ENCODE data around the gene SSBP2. TPM values are rescaled to one million over a fixed set of nuclear protein-coding genes. Genes with fewer than 3 reads are reported as not detected.

SSBP2 gene
- total and polyA plus RNA-seq, 2 donors (not counting 3 experiments of a cell fraction or from before 2014, with no cell fraction given): 9.6 to 11.5 TPM

DNA sequence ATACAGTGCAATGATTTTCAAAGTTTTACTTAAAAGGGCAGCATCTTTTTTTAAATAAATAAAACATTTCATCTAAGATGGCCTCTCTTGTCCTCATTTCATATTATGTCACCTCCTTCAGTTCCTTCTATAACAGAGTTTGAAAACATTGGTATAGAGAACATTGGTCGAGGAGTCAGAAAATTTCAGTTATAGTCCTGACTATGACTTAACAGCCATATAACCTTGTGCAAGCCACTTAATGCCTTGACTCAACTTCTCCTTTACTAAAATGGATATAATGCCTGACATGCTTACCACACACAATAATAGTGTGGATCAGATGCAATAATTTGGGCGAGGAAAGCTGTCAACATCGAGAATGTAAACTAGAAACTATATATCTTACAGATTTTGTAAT lies 22.6 kb downstream of the SSBP2 start:
- Histone ChIP-seq H3K9me1 (replicated peaks; ENCODE audit: control insufficient read depth, extremely low read depth, insufficient read depth, low read length) (no peaks in the 10 kb centered on the region), H3K4me2 (ENCODE audit: insufficient read depth, low read length) (no peak overlapping the region), H3K9me3 (replicated peaks; ENCODE audit: control insufficient read depth, insufficient read depth, low read length) (no peaks in the 10 kb centered on the region), H3K4me1 (ENCODE audit: control insufficient read depth, extremely low read depth, insufficient read depth, low read length) (no peaks in the 10 kb centered on the region), H3K27me3 (ENCODE audit: control insufficient read depth in 2 of 2, insufficient read depth in 2 of 2, low read length in 2 of 2) (no peaks in the 10 kb centered on the region), H3K79me2 (ENCODE audit: control insufficient read depth, insufficient read depth, low read length) (no peaks in the 10 kb centered on the region), H3K36me3 (ENCODE audit: control insufficient read depth in 2 of 2, extremely low read depth in 1 of 2, insufficient read depth in 2 of 2, low read length in 2 of 2) (no peaks in the 10 kb centered on the region), H3K9ac (replicated peaks; ENCODE audit: extremely low read depth, insufficient read depth, low read length) (no peak overlapping the region), H3K27ac (ENCODE audit: insufficient read depth, low read depth, low read length) (no peak overlapping the region), H4K20me1 (replicated peaks; ENCODE audit: control insufficient read depth, extremely low read depth, insufficient read depth, low read length) (no peaks in the 10 kb centered on the region), H3K4me3 (replicated peaks in 1 of 3; ENCODE audit: insufficient read depth in 1 of 3, low read depth in 1 of 3, low read length in 3 of 3) (no peak overlapping the region), H2AFZ (ENCODE audit: low read depth, low read length) (no peak overlapping the region)
- ChIA-PET CTCF (no interaction called here), POLR2A (no interaction called here)
- intact Hi-C loops (cut with micrococcal nuclease) (loop anchor here (1.0 kb wide), 1 partner anchor 25 kb away; no protein-coding TSS in a partner anchor), dilution Hi-C loops (cut with MboI; ENCODE audit: extremely low pct_ligation_motif_present, low sequenced_read_pairs) (no loop called here)
- TF ChIP-seq EZH2 (IDR thresholded peaks at IDR 0.05; ENCODE audit: borderline replicate concordance, low read depth, low read length, severe bottlenecking): no peak
- TF ChIP-seq JUN (IDR thresholded peaks at IDR 0.05; ENCODE audit: borderline replicate concordance, insufficient read depth, insufficient read length, low read depth): no peak
- TF ChIP-seq POLR2AphosphoS5 (IDR thresholded peaks at IDR 0.05; ENCODE audit: insufficient read depth, low read depth, low read length): no peak
- TF ChIP-seq, protein P1, sequence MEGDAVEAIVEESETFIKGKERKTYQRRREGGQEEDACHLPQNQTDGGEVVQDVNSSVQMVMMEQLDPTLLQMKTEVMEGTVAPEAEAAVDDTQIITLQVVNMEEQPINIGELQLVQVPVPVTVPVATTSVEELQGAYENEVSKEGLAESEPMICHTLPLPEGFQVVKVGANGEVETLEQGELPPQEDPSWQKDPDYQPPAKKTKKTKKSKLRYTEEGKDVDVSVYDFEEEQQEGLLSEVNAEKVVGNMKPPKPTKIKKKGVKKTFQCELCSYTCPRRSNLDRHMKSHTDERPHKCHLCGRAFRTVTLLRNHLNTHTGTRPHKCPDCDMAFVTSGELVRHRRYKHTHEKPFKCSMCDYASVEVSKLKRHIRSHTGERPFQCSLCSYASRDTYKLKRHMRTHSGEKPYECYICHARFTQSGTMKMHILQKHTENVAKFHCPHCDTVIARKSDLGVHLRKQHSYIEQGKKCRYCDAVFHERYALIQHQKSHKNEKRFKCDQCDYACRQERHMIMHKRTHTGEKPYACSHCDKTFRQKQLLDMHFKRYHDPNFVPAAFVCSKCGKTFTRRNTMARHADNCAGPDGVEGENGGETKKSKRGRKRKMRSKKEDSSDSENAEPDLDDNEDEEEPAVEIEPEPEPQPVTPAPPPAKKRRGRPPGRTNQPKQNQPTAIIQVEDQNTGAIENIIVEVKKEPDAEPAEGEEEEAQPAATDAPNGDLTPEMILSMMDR (IDR thresholded peaks at IDR 0.05; ENCODE audit: extremely low read depth in 1 of 2, insufficient read depth in 1 of 2, low read depth in 1 of 2, low read length in 2 of 2): no peak
- TF ChIP-seq POLR2A (IDR thresholded peaks at IDR 0.05; ENCODE audit: low read depth, low read length): no peak
- no peak for TF ChIP-seq FOS (IDR thresholded peaks at IDR 0.05; ENCODE audit: borderline replicate concordance, insufficient read depth, low read length)
- TF ChIP-seq, protein P2, sequence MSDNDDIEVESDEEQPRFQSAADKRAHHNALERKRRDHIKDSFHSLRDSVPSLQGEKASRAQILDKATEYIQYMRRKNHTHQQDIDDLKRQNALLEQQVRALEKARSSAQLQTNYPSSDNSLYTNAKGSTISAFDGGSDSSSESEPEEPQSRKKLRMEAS (IDR thresholded peaks at IDR 0.05; ENCODE audit: insufficient read depth, insufficient read length): no peak
- TF ChIP-seq GATA2 (IDR thresholded peaks at IDR 0.05; ENCODE audit: insufficient read depth, insufficient read length, low read depth, low read length): no peak
- no peak for TF ChIP-seq MYC (IDR thresholded peaks at IDR 0.05; ENCODE audit: low read depth, low read length)
- BruUV-seq (replicated peaks): no TSS peak
- DNase-seq (ENCODE audit: low read depth, low spot score) (no peak), FAIRE-seq (no peak)
